ENCODE measurements around the gene COL6A5.

The COL6A5 gene

DNA sequence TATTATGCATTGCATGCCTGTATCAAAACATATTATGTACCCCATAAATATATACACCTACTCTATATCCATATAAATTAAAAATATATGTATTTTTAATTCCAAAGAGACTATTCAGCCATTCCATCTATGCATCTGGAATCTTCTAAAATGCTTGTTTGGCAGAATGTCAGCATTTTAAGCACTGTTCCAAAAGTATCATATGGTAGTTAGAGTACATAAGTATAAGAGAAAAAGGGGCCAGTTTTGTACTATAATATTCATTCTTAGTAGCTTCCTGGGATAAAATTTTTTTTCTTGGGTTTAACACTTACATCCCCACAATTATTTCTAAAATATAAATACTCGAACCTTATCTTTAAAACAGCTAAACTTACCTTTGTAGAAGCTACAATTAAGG is 111.1 kb downstream of the COL6A5 start:
- DNase-seq, result no peak

GRCh38 chr3:130457671-130458070 is 112.2 kb downstream of the COL6A5 start:
- no peak for DNase-seq

DNA sequence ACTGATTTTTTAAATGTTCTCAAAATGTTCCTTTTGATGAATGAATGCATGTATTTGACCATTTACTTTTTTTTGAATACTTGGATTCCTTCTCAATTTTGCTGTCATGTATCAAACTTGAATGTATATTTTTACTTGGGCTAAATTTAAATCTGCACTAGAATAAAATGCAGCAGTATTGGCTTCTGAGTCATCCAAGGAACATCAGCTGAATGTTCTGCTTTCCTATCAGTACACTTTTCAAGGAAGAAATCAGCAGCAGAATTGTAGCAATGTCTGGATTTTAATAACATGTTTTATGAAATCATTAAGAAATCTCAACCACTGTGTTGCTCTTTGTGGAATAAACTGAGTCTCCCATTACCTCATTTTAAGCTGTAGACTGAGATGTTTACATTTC is 114.5 kb downstream of the COL6A5 start:
- no peak for DNase-seq

DNA sequence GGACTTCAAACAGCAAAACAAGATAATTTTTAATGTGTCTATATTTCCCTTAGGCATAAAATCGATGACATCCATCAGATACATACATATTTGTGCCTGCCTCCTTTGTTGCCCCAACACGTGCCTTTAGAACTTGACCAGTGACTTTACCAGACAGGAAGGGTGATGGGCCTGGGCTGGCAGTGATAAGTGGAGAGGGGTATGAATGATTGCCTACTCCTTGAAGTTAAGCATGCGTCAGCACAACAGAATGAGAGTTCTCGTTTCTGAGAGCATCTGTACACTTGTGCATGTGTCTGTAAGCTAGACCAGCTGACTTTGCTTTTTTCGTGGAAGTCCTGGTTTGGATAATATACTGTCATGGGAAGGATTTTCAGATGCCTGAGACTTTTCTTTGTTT is 116.6 kb downstream of the COL6A5 start:
- DNase-seq, result no peak

DNA sequence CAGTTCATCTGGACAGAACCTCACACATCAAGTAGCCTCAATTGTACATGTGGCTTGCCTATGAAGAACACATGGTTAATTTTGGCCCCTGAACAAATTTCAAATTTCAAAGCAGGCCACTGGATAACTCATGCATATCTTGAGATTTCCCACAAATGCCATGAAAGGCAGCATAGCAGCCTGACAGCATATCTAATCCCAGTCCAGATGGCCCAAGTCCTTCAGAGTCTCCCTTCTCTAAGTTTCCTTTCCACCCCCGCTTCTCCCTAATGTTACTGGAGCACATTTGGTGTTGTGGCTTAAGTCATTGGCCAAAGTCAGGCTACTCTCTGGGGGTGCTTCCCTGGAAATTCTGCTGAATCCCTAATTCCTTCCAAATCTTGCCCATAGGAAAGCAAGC is 117.7 kb downstream of the COL6A5 start:
- no peak for DNase-seq

DNA sequence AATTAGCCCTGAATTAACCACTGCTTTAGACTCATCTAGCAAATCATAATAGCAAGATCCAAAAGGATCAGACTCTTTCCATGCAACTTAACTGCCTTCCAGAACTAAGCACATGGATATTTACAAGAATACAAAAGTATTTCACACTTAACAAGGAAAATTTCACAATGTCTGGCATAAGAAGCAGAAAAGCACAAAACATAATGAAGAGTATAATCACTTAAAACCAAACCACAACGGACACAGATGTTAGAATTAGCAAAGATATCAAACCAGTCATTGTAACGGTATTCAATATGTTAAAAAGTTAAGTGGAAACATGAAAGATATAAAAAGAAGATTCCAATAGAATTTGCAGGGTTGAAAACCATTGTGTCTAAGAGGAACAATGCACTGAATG is 120.0 kb downstream of the COL6A5 start:
- no peak for DNase-seq

GRCh38 chr3:130468311-130468710 is 122.8 kb downstream of the COL6A5 start:
- no peak for DNase-seq

GRCh38 chr3:130470126-130470525 is 124.7 kb downstream of the COL6A5 start:
- DNase-seq, result no peak

DNA sequence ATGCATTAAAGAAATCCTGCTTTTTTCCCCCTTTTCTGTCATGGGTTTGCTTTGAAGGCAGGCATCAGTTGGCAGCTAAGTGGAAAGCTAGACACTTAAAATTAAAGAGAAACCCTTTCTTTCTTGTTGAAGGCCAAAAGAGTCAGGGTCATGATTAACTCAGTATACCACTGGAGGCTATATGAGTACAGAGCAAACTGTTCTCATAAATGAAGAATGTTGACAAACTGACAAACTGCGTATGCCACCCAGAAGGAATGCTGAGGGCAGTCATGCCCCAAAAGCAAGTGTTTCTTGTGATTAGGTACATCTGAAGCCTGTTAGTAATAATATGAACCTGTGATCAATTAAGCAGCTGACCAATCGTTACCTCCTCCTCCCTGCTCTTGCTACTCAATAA is 127.9 kb downstream of the COL6A5 start:
- no peak for DNase-seq

DNA sequence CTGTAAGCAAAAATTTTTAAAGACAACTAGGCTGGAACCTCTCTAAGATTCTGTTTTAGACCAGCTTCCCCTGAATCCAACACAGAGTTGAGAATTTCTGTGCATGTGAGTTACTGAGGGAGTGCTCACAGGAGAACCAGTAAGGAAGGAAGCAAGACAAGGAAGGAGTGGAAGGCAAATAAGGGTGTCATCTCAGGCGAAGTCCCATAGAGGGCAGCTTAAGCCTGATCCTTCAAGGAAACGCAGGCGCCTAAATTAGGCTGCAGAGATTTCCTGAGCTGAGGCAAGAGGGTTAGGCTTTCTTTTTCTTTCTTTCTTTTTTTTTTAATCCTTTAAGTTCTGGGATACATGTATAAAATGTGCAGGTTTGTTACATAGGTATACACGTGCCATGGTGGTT is 135.3 kb downstream of the COL6A5 start:
- DNase-seq, result no peak

DNA sequence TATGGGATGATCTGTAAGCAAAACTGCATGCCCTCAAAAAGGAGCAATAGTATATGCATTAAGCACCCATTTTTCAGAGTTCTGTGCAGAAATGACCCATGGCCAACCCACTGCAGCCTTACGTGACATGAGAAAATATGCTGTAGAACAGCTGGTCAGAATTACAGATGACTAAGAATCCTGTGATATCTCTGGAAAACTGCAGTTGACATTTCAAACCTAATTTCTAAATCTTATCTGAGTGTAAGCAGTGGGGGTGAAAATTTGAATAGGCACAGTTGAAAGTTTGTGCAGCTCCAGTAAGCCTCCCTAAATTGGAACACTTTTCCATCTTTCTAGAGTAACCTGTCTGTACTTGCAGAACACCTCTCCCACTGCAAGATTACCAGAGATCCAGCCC is 142.8 kb downstream of the COL6A5 start:
- no peak for DNase-seq

GRCh38 chr3:130488769-130489450 is 143.4 kb downstream of the COL6A5 start:
- no peak for DNase-seq

- DNase-seq, result peak; percentile 2
Observed at GRCh38 chr3:130490241-130490640, 144.8 kb downstream of the COL6A5 start.

DNA sequence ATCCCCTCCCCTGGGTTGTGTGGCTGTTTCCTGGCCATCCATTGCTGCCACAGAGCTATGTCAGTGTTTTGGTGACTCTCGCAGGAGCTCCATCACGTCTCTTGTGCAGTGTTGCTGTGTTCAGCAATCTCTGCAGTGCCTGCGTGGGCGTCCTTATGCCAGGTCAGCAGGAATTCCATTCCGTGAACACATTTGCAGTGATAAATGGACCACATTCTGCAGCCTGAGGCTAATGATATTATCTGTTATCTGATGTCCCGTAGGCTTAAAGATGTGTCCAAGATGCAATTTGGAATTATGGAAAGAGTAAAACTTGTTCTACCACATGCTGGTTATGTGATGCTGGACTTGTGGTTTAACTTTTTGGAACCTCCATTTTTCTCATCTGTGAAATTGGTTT is 146.0 kb downstream of the COL6A5 start:
- DNase-seq, result no peak

DNA sequence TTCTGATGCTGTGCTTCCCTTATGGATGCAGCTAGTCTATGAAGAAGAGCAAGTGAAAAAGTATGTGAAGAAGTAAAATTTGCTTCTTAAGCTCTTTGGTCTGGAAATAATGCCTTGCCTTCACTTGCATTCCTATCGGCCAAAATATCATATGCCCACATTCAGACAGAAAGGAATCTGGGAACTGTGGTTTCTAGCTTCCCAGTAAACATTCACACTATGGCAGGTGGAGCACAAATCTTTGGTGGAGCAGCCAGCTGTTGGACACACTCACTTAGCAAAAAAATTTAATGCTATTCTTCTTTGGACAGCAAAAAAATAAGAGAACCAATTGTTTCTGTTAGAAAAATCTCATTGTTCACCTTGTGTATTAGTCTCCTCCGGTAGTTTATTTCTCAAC is 159.2 kb downstream of the COL6A5 start:
- DNase-seq, result no peak

- DNase-seq, result no peak
Observed at GRCh38 chr3:130506031-130506430, 160.6 kb downstream of the COL6A5 start.

- DNase-seq, result no peak
Observed at GRCh38 chr3:130507746-130508145, 162.3 kb downstream of the COL6A5 start.

- no peak for DNase-seq
Observed at GRCh38 chr3:130509008-130509407, 163.5 kb downstream of the COL6A5 start.

GRCh38 chr3:130514681-130515080 is 169.2 kb downstream of the COL6A5 start:
- no peak for DNase-seq

GRCh38 chr3:130515755-130516154 is 170.3 kb downstream of the COL6A5 start:
- DNase-seq, result no peak

- DNase-seq, result no peak
Observed at GRCh38 chr3:130516645-130517512, 171.4 kb downstream of the COL6A5 start, which contains the start of gene COL6A6. COL6A6 (plus strand) TSS chr3:130517177; CDS start chr3:130560365, 43,188 bp downstream.

GRCh38 chr3:130517602-130518001 is 172.1 kb downstream of the COL6A5 start:
- DNase-seq, result no peak

- DNase-seq, result no peak
Observed at GRCh38 chr3:130519754-130520153, 174.3 kb downstream of the COL6A5 start.

DNA sequence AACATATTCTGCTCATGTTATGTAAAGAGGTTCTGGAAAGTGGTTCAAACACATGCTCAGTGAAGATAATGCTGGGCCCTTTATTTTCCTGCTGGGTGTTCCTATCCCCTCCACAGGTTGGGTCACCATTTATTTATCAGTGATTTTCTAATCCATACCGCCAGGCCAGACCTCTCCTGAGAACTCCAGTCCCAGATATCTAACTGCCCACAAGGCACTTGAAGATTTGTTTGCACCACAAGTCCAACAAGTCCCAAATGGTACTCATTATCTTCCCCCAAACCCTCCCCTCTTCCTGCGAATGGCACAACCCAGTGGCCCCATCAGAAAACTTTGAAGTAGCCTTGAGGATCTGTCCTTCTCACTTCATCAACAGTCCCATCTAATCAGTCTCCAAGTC is 176.9 kb downstream of the COL6A5 start:
- no peak for DNase-seq
